HG03097 (cell line): ENCODE results near the gene GRM7.

ENCODE experiments used
- ATAC-seq: cut with Tn5 transposase; IDR thresholded peaks from one replicate; pipeline ENCODE4 v1.9.1; 2021; ENCODE audit not compliant: unreplicated experiment, low FRiP score

GRM7 gene

DNA sequence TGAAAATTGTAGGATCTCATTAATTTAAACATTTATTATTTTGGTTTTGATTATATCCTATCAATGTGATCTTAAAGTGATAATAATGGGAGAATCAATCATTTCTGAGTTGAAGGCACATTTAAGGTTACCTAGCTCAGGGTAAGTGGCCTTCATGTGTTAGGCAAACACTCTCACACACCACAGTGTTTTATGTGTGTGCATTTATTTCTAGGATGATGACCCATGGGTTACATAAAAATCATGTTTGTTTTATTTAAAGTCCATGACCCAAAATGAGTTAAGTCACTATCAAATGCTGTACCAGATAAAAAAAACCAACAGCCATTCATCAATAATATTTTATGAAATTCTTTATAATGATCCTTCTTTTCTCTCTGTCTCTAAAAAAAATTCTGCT is 520.8 kb downstream of the GRM7 start:
- no peak for ATAC-seq

DNA sequence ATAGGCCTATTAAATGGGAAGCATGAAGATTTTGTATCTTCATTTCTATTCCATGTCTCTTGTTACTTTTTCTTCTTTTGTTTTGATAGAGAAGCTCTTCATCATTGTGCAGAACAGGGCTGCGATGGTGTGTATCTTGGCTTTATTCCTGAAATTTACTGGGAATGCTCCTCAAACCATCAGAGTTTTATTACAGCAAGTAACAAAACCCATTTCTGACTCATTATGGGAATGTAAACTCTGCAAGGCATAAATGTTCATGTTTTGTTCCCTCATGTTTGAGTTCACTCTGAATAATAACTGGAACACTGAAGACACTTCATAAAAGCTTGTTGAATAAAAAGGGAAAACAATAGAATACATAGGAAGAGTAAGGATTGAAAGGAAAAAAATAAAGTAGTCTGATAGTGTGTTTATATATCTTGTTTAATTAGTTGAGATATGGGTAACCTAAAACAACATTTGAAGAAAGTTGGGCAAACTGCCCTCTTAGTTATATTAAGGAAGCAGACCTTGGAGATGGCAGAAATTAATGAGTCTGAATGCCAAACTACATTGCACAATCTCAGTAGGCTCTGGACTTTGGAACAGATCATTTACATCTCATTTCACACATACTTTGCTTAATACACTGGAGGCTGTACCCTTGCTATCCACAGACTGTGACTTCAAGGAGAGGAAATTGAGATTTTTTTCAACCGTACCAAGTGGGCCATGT is 521.5 kb downstream of the GRM7 start:
- ATAC-seq = no peak

- ATAC-seq = no peak
Measured at GRCh38 chr3:7385635-7386034, 524.7 kb downstream of the GRM7 start.

DNA sequence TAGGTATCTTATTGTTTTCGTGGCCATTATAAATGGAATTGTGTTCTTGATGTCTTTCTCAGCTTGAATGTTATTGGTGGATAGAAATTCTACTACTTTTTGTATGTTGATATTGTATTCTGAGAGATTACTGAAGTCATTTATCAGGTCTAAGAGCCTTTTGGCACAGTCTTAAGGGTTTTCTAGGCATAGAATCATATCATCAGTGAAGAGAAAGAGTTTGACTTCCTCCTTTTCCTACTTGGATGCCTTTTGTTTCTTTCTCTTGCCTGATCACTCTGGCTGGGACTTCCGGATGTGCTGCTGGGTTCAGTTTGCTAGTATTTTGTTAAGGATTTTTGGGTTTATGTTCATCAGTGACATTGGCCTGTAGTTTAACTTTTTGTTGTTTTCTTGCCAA is 527.1 kb downstream of the GRM7 start:
- ATAC-seq = no peak

GRCh38 chr3:7392206-7392605 is 531.3 kb downstream of the GRM7 start:
- ATAC-seq = no peak

DNA sequence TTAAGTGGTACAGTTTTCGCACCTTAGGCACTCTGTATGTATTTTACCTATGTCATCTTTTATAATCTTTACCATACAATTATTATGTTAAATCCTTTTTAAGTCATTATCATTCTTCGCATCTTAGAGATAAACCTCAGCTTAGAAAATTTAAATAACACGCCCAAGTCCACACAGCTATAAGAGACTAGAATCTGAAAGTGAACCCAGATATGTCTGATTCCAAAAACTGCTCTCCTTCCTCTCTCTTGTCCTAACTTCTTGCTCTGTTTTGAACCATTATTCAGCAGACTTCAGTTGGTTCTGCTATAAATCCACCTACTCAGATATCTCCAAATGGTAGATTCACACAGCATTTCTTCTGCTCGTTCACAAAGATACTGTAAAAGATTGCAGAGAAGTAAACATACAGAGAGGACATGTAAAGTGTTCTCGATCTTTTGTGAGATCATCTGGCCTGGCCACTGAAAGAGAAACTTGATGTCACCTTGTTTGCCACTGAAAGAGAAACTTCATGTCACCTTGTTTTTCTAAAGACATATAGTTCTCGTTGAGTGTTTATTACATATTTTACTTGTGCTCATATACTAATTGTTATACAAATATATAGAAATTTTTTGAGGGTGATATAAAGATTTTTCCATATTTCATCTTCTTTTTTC is 533.2 kb downstream of the GRM7 start:
- ATAC-seq = no peak

GRCh38 chr3:7396534-7396933 is 535.6 kb downstream of the GRM7 start:
- no peak for ATAC-seq

GRCh38 chr3:7397097-7397496 is 536.2 kb downstream of the GRM7 start:
- no peak for ATAC-seq

DNA sequence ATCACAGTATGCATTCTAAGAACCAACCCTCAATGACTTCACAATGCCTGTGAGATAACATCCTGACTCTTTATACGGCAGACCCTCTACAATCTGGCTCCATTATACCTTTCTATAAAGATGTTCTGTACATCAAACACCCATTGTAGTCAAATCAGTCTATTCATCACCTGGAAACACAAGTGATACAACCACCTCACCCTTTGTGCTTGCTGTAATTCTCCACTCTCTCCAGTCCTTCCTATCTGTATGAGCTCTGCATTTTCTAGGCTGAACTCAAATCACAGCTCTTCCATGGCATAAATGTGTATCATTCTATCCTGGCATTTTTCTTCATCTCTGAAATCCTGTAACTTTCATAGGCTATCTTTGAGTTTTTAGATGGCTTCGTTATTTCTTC is 539.4 kb downstream of the GRM7 start:
- no peak for ATAC-seq

DNA sequence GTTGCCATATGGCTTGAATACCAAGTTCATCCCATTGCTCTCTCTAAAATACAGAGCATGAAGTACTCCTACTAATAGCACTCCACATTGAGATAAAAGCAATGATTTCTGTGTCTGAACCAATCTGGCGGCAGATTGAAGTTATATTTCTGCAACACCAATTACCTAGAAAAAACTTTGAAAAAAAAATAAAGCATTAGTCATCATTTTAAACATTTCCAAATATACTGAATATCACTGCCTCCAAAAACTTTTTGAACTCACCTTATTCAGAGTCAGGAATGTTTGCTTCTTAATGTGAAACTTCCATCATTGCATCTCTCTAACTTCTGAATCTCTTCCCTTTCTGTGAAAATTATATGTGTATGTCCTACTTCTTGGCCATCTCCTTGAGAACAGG is 540.5 kb downstream of the GRM7 start:
- ATAC-seq = no peak

DNA sequence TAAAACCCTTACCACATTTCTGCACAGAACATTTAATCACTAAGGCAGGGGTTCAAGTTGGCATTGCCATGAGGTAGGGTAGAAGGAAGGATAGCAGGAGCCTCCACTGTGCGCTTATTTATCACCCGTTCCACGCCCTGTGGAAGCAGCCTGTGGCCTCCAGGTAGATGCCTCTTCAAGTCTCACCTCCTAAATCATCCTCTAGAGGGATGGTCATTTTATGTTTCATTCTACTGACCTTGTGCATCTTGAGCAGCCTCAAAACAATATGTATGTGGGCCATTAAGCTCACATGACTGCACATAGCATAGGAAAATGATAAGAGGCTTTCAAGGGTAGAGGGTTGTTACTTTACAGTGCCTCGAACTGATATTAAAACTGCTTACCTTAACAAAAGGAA is 546.2 kb downstream of the GRM7 start:
- no peak for ATAC-seq

- no peak for ATAC-seq
Measured at GRCh38 chr3:7410782-7411181, 549.9 kb downstream of the GRM7 start.

DNA sequence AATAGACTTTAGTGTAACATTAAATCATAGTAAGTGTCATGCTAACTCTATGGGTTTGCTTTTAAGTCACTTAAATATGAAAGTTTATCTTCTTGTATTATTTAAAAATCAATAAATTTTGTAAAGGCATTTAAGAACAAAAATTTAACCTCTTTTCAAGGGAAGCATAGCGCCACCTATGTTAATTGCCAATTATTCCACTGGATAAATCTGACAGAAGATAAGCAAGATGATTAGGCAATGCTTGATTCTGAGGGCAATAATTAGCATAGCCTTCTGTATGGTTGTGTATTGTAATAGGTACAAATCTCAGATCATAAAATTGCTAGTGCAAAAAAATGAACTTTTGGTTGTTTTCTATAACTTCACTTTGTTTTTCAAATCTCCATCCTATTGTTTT is 560.1 kb downstream of the GRM7 start:
- no peak for ATAC-seq

GRCh38 chr3:7423036-7423435 is 562.1 kb downstream of the GRM7 start:
- no peak for ATAC-seq

- no peak for ATAC-seq
Measured at GRCh38 chr3:7423995-7424394, 563.1 kb downstream of the GRM7 start.

DNA sequence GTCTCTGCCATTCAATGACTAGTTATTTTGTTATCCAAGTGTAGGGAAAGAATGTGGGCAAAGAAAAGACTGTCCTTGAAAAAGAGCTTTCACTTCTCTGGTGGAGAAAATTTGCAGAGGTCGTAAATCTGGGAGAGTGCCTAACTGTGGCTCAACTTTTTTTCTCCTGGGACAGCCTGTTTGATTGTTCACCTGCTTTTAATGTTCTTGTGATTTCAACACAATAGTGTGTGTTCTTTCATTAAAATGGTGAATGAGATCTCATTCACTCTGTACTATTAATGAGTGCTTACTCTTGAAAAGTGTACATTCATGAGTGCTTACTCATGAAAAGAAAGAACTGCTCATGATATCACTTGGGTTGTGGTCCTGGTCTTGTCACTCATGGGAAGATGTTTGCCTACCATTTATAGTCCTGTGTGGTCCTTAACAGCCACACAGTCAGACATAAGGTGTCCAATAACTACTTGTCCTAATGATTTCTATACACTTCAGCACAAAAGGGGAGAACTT is 567.3 kb downstream of the GRM7 start:
- ATAC-seq = no peak

DNA sequence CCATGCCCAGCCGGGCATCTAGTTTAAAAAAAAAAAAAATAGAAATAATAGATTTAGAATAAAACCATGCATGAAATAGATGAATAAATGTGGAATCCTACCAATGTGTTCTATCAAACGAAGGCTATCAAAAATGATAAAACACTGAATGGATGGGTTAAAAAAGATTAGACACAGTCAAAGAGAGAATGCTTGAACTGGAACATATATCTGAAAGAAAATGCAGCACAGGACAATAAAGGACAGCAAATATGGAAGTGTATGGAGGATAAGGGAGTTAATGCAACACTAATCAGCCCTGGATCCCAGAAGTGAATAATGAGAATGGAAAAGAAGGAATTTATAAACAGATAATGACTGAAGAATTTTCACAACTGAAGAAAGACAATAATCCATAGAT is 571.7 kb downstream of the GRM7 start:
- ATAC-seq = no peak

DNA sequence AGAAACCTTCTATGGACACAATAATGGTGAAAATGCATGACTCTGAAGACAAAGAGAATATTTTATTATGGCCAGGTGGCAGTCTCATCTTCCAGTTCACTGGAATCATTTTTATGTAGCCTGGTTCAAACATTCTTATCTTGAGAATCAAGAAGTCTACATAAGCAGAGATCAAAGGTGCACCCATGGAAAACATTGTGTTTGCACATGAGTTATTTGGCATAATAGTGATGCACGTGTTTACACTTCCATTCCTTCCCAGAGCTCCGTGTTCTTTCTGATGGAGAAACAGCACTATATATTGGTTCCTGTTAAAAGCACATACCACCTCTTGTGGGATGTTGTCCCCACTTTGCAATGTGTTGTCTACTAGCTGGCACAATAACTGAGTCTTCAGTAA is 572.2 kb downstream of the GRM7 start:
- no peak for ATAC-seq

DNA sequence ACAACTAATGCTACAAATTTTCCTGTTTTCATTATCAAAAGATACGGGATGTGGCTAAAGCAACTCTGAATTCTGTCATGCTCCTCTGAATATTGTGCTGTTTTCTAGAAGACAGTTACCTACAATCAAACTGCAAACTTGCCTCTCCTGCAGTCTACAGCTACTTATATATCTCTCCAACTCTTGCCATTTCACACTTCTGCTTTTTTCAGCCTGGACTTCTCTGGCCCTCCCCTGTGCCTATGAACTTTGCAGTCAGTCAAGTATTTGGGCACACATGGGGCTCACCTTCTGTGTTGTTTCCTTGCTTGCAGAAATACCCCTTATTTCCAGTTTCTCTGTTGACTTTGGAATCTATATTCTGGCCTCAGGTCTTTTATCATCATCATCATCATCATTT is 575.6 kb downstream of the GRM7 start:
- no peak for ATAC-seq

DNA sequence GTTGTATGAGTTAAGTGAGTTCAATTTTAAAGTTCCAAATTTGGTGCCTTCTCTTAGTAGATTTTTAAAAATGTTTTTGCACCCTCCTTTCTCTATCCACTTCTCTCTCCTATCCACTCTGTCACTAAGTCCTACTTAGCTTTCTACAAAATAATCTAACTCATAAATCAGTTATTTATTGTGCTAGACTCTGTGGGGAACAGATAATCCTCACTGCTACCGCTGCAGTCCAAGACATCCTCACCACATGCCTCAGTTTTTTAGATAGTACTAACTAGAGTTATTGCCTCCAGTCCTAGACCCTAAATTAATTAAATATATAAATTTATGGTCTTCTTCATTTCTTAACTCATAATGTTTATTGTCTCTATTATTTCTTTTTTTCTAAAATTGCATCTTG is 576.3 kb downstream of the GRM7 start:
- ATAC-seq = no peak

- no peak for ATAC-seq
Measured at GRCh38 chr3:7439101-7439680, 578.3 kb downstream of the GRM7 start.

- no peak for ATAC-seq
Measured at GRCh38 chr3:7444886-7445285, 584.0 kb downstream of the GRM7 start.
